Ishikawa (cell line): ENCODE results near the gene NCK2.

ENCODE experiments used
- CEBPB ChIP-seq: IDR thresholded peaks from 2 replicates; pipeline ENCODE4 v1.6.1; 2012
- CREB1 ChIP-seq: IDR thresholded peaks from 2 replicates; pipeline ENCODE4 v1.6.1; 2012; ENCODE audit warnings: low read depth
- EGR1 ChIP-seq: IDR thresholded peaks from 2 replicates; pipeline ENCODE4 v1.6.1; 2012
- EP300 ChIP-seq: IDR thresholded peaks from 2 replicates; pipeline ENCODE4 v1.6.1; 2012; ENCODE audit warnings: borderline replicate concordance
- FOXM1 ChIP-seq: IDR thresholded peaks from 2 replicates; pipeline ENCODE4 v1.6.1; 2012; ENCODE audit warnings: low read depth, borderline replicate concordance
- NFIC ChIP-seq: IDR thresholded peaks from 2 replicates; pipeline ENCODE4 v1.6.1; 2012
- RAD21 ChIP-seq: IDR thresholded peaks from 2 replicates; pipeline ENCODE4 v1.6.1; 2012; ENCODE audit warnings: low read depth
- REST ChIP-seq: IDR thresholded peaks from 2 replicates; pipeline ENCODE4 v1.6.1; 2012; ENCODE audit warnings: low read depth, mild to moderate bottlenecking
- TAF1 ChIP-seq: IDR thresholded peaks from 2 replicates; pipeline ENCODE4 v1.6.1; 2012; ENCODE audit warnings: low read depth, mild to moderate bottlenecking
- TCF12 ChIP-seq: IDR thresholded peaks from 2 replicates; pipeline ENCODE4 v1.6.1; 2012; ENCODE audit warnings: low read depth
- TEAD4 ChIP-seq: IDR thresholded peaks from 2 replicates; pipeline ENCODE4 v1.6.1; 2012
- USF1 ChIP-seq: IDR thresholded peaks from 2 replicates; pipeline ENCODE4 v1.6.1; 2012
- YY1 ChIP-seq: IDR thresholded peaks from 2 replicates; pipeline ENCODE4 v1.6.1; 2012; ENCODE audit warnings: low read depth
- ZBTB7A ChIP-seq: IDR thresholded peaks from 2 replicates; pipeline ENCODE4 v1.6.1; 2012; ENCODE audit warnings: low read depth
- TF ChIP-seq, protein P1 (sequence below): IDR thresholded peaks from 2 replicates; pipeline ENCODE4 v1.6.1; 2012

The NCK2 gene

GRCh38 chr2:105806996-105807395 is 62.3 kb downstream of the NCK2 start:
- TF ChIP-seq, protein P1, sequence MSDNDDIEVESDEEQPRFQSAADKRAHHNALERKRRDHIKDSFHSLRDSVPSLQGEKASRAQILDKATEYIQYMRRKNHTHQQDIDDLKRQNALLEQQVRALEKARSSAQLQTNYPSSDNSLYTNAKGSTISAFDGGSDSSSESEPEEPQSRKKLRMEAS: no peak
- TF ChIP-seq ZBTB7A (no peak), USF1 (no peak)

DNA sequence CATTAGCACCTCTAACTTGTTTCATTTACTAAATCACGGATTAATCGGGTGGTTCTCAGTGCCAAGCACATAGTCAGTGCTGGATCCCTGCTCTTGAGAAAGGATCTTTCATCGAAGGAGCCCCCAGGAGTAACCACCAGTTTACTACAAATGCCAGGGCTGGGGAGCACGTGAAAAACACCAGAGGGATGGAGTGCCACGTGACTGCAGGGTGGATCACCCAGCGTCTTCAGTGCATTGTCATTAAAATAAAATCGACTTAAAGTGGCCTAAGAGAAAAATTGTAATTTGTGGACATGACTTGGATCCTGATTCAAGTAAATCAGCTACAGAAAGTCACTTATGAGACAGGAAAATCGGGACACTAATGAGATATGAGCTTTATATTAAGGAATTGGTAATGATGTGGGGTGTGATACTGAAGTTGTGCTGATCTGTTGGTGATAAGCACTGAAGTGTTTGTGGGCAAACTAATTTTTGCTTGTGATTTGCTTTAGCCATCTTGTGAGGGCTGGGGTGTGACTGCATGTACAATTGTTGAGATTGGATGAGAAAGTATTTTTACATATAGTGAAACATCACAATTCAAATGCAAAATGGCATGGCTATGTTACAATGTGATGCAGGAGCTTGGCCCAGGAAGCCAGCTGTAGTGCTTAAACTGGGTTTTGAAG is 63.8 kb downstream of the NCK2 start:
- TF ChIP-seq EP300 (no peak), EGR1 (no peak), TCF12 (no peak), TEAD4 (no peak), NFIC (no peak), CREB1 (no peak), CEBPB (no peak), REST (no peak), ZBTB7A (no peak), FOXM1 (no peak), RAD21 (no peak), USF1 (no peak), TAF1 (no peak), YY1 (no peak)
- TF ChIP-seq, protein P1: no peak

DNA sequence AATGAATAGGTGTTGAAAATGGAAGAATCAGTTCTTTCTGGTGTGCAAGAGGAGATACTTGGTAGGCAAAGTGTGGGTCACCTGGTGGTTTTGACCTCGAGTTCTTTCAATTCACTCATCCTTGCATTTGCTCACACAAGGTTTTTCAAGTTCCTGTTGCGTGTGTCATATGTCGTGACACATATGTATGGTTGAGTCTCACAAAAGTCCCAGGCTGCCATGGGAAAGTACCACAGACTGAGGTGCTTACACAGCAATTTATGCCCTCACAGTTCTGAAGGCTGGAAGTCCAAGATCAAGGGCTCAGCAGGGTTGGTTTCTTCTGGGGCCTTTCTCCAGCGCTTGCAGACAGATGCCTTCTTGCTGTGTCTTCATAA is 64.4 kb downstream of the NCK2 start:
- TF ChIP-seq EGR1: no peak
- TF ChIP-seq NFIC: no peak
- no peak for TF ChIP-seq TAF1
- TF ChIP-seq CREB1: no peak
- TF ChIP-seq USF1: no peak
- no peak for TF ChIP-seq TCF12
- TF ChIP-seq YY1: no peak
- TF ChIP-seq REST: no peak
- TF ChIP-seq TEAD4: no peak
- TF ChIP-seq FOXM1: no peak
- no peak for TF ChIP-seq EP300
- TF ChIP-seq, protein P1: no peak
- TF ChIP-seq ZBTB7A: no peak
- no peak for TF ChIP-seq CEBPB

- no peak for TF ChIP-seq YY1
- no peak for TF ChIP-seq RAD21
- no peak for TF ChIP-seq REST
- TF ChIP-seq CREB1: no peak
- TF ChIP-seq EP300: no peak
- TF ChIP-seq TEAD4: no peak
- no peak for TF ChIP-seq CEBPB
- no peak for TF ChIP-seq ZBTB7A
- no peak for TF ChIP-seq EGR1
- TF ChIP-seq, protein P1: no peak
- no peak for TF ChIP-seq TCF12
- no peak for TF ChIP-seq USF1
- no peak for TF ChIP-seq NFIC
- TF ChIP-seq TAF1: no peak
These were observed 65.0 kb downstream of the NCK2 start for GRCh38 chr2:105809723-105810122.
